Gastroesophageal sphincter (tissue), 3 donors: ENCODE data around the gene CBX1.

Experiments
- EP300 ChIP-seq: sonication (generic); formaldehyde crosslinking; IDR thresholded peaks from one replicate; pipeline ENCODE4 v1.6.1; 2017; ENCODE audit warnings: antibody characterized with exemption, mild to moderate bottlenecking
- TF ChIP-seq, protein P1 (sequence below), 4 experiments: fragments of 200-600 bp in 2 of 4; fragments of 450-650 bp in 2 of 4; sonication (generic) in 1 of 4; IDR thresholded peaks; one replicate each; pipeline ENCODE4 v1.5.1; 2017 to 2019; ENCODE audit warnings: antibody characterized with exemption in 4 of 4, mild to moderate bottlenecking in 2 of 4, moderate library complexity in 2 of 4

GRCh38 chr17:48056246-48056745 is 45.0 kb downstream of the CBX1 start:
- TF ChIP-seq, protein P1, sequence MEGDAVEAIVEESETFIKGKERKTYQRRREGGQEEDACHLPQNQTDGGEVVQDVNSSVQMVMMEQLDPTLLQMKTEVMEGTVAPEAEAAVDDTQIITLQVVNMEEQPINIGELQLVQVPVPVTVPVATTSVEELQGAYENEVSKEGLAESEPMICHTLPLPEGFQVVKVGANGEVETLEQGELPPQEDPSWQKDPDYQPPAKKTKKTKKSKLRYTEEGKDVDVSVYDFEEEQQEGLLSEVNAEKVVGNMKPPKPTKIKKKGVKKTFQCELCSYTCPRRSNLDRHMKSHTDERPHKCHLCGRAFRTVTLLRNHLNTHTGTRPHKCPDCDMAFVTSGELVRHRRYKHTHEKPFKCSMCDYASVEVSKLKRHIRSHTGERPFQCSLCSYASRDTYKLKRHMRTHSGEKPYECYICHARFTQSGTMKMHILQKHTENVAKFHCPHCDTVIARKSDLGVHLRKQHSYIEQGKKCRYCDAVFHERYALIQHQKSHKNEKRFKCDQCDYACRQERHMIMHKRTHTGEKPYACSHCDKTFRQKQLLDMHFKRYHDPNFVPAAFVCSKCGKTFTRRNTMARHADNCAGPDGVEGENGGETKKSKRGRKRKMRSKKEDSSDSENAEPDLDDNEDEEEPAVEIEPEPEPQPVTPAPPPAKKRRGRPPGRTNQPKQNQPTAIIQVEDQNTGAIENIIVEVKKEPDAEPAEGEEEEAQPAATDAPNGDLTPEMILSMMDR (IDR thresholded peaks at IDR 0.05) = no peak
- no peak for TF ChIP-seq EP300
